DOHH2 (cell line): ENCODE measurements around the gene UGT1A5.

Source experiments
- H3F3A ChIP-seq: fragments of 200-600 bp; sonication (generic), shearing (Covaris generic); 2 replicates; pipeline ENCODE4 v1.6.0; 2016; ENCODE audit warnings: antibody characterized with exemption, mild to moderate bottlenecking; ENCODE audit not compliant: control insufficient read depth, insufficient read depth
- H3K27ac ChIP-seq: fragments of 200-600 bp; sonication (generic); 2 replicates; pipeline ENCODE4 v1.5.1; 2014; ENCODE audit warnings: low read depth, mild to moderate bottlenecking, low read length, moderate library complexity
- H3K27me3 ChIP-seq: fragments of 200-600 bp; sonication (generic); 2 replicates; pipeline ENCODE4 v1.6.1; 2014; ENCODE audit warnings: mild to moderate bottlenecking, low read length, mixed read lengths; ENCODE audit not compliant: control insufficient read depth
- H3K36me3 ChIP-seq: fragments of 200-600 bp; sonication (generic); 2 replicates; pipeline ENCODE4 v1.6.1; 2014; ENCODE audit warnings: mild to moderate bottlenecking, low read length, moderate library complexity, mixed read lengths; ENCODE audit not compliant: control insufficient read depth
- H3K4me1 ChIP-seq: fragments of 200-600 bp; sonication (generic); 2 replicates; pipeline ENCODE4 v1.6.1; 2014; ENCODE audit warnings: mild to moderate bottlenecking, low read length, mixed read lengths; ENCODE audit not compliant: control insufficient read depth
- H3K4me2 ChIP-seq: fragments of 200-600 bp; sonication (generic); 2 replicates; pipeline ENCODE4 v1.6.0; 2014; ENCODE audit warnings: mild to moderate bottlenecking, low read length, moderate library complexity
- H3K4me3 ChIP-seq: fragments of 200-600 bp; sonication (generic); 2 replicates; pipeline ENCODE4 v1.5.1; 2014; ENCODE audit warnings: mild to moderate bottlenecking, low read length, mixed read lengths
- H3K79me2 ChIP-seq: fragments of 200-600 bp; sonication (generic); 2 replicates; pipeline ENCODE4 v1.6.1; 2014; ENCODE audit warnings: mild to moderate bottlenecking, low read length, mixed read lengths; ENCODE audit not compliant: control insufficient read depth
- H3K9me2 ChIP-seq: fragments of 200-600 bp; sonication (generic); replicated peaks from 2 replicates; pipeline ENCODE4 v1.6.1; 2014; ENCODE audit warnings: mild to moderate bottlenecking, low read length, mixed read lengths; ENCODE audit not compliant: control insufficient read depth
- H3K9me3 ChIP-seq: fragments of 200-600 bp; sonication (generic); 2 replicates; pipeline ENCODE4 v1.6.1; 2014; ENCODE audit warnings: antibody characterized with exemption, low read length, mixed read lengths; ENCODE audit not compliant: control insufficient read depth, insufficient read depth
- H4K20me1 ChIP-seq: fragments of 200-600 bp; sonication (generic); 2 replicates; pipeline ENCODE4 v1.6.0; 2014; ENCODE audit warnings: low read depth, mild to moderate bottlenecking, antibody characterized with exemption, low read length, moderate library complexity; ENCODE audit not compliant: control insufficient read depth, insufficient read depth
- CTCF ChIP-seq: fragments of 200-600 bp; sonication (generic); IDR thresholded peaks from one replicate; pipeline ENCODE4 v1.5.1; 2014; ENCODE audit warnings: antibody characterized with exemption, mild to moderate bottlenecking, low read depth, low read length; ENCODE audit not compliant: poor library complexity, severe bottlenecking
- EZH2phosphoT487 ChIP-seq: fragments of 200-600 bp; sonication (generic); IDR thresholded peaks from 2 replicates; pipeline ENCODE4 v1.6.1; 2017; ENCODE audit warnings: borderline replicate concordance, mild to moderate bottlenecking, antibody characterized with exemption, low read length, moderate library complexity, mixed read lengths

Gene UGT1A5

GRCh38 chr2:233811732-233812131, 99.0 kb downstream of the UGT1A5 start:
- H3K4me1 ChIP-seq: no peaks in the 10 kb centered on the region
- no peaks in the 10 kb centered on the region for H3F3A ChIP-seq
- no peak for TF ChIP-seq CTCF
- no peak for TF ChIP-seq EZH2phosphoT487
- no peak overlapping the region for H3K4me3 ChIP-seq
- peaks cover 5% of the 10 kb centered on the region; the same call in 1 of the 2 replicates for H3K9me3 ChIP-seq
- no peaks in the 10 kb centered on the region for H3K9me2 ChIP-seq
- H3K27me3 ChIP-seq: peaks cover 10% of the 10 kb centered on the region
- no peak overlapping the region for H3K4me2 ChIP-seq
- no peaks in the 10 kb centered on the region for H3K79me2 ChIP-seq
- H3K36me3 ChIP-seq: no peaks in the 10 kb centered on the region
- H3K27ac ChIP-seq: no peak overlapping the region
- no peaks in the 10 kb centered on the region for H4K20me1 ChIP-seq

GRCh38 chr2:233813236-233814055, 100.7 kb downstream of the UGT1A5 start:
- Histone ChIP-seq H3K9me3 (peaks cover 5% of the 10 kb centered on the region; the same call in 1 of the 2 replicates), H3K9me2 (no peaks in the 10 kb centered on the region), H3K4me1 (no peaks in the 10 kb centered on the region), H3K79me2 (no peaks in the 10 kb centered on the region), H4K20me1 (no peaks in the 10 kb centered on the region), H3K27me3 (peaks cover 7% of the 10 kb centered on the region), H3K36me3 (no peaks in the 10 kb centered on the region), H3K4me2 (no peak overlapping the region), H3F3A (no peaks in the 10 kb centered on the region), H3K4me3 (no peak overlapping the region), H3K27ac (no peak overlapping the region)
- no peak for TF ChIP-seq EZH2phosphoT487
- no peak for TF ChIP-seq CTCF

- no peaks in the 10 kb centered on the region for H3K9me2 ChIP-seq
- H3K27me3 ChIP-seq: peaks cover 2% of the 10 kb centered on the region; the same call in 1 of the 2 replicates
- H3K9me3 ChIP-seq: peaks cover 5% of the 10 kb centered on the region; the same call in 1 of the 2 replicates
- H3K4me1 ChIP-seq: no peaks in the 10 kb centered on the region
- no peaks in the 10 kb centered on the region for H3F3A ChIP-seq
- H3K79me2 ChIP-seq: no peaks in the 10 kb centered on the region
- no peak overlapping the region for H3K4me2 ChIP-seq
- TF ChIP-seq EZH2phosphoT487: no peak
- no peak for TF ChIP-seq CTCF
- H4K20me1 ChIP-seq: no peaks in the 10 kb centered on the region
- H3K36me3 ChIP-seq: no peaks in the 10 kb centered on the region
- no peak overlapping the region for H3K4me3 ChIP-seq
- no peak overlapping the region for H3K27ac ChIP-seq
Observed at GRCh38 chr2:233814056-233814835, 101.5 kb downstream of the UGT1A5 start.
